Stomach (tissue), 4 donors: ENCODE data around the gene LINC00305.

Source experiments
- POLR2A ChIP-seq, 4 donors: fragments of 450-650 bp; IDR thresholded peaks; one replicate each; pipeline ENCODE4 v1.6.1; 2016; ENCODE audit warnings: antibody characterized with exemption in 4 of 4, control low read depth in 2 of 4, mild to moderate bottlenecking in 1 of 4, moderate library complexity in 1 of 4
- POLR2AphosphoS5 ChIP-seq, 3 donors: sonication (generic); formaldehyde crosslinking; IDR thresholded peaks; one replicate each; pipeline ENCODE4 v1.6.1; 2016; ENCODE audit warnings: antibody characterized with exemption in 3 of 3
- TF ChIP-seq, protein P1 (sequence below), 7 experiments: fragments of 450-650 bp in 4 of 7; fragments of 200-600 bp in 3 of 7; sonication (generic) in 3 of 7; IDR thresholded peaks; one replicate each; pipeline ENCODE4 v1.5.1; 2016 to 2019; ENCODE audit warnings: antibody characterized with exemption in 7 of 7, control low read depth in 2 of 7, mild to moderate bottlenecking in 1 of 7

DNA sequence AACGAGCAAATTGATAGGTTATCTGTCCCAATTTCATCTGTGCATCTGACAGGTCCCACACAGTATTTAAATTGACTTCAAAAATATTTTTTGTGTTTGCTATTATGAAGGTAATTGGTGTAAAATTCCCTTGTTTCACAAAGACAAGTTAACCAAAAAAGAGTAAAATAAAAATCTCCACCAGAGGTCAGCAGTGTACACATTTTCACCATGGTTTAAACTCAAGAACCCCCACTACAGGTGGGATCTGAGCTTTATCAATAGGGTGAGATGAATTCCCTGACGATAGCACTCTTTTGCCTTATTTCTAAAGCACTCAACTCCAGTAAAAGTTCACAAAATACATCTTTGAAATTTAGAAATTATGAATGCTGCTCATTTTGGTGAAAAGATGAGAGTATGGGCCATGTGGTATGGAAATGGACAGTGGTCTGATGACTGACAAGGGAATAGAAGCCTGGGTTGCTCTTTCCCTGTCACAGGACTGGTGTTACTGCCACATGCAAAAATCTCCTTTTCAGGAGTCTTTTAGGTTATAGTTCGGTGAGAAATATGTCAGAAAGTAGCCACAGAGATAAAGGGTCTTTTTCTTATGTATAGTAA, 111.0 kb downstream of the LINC00305 start:
- TF ChIP-seq, protein P1, sequence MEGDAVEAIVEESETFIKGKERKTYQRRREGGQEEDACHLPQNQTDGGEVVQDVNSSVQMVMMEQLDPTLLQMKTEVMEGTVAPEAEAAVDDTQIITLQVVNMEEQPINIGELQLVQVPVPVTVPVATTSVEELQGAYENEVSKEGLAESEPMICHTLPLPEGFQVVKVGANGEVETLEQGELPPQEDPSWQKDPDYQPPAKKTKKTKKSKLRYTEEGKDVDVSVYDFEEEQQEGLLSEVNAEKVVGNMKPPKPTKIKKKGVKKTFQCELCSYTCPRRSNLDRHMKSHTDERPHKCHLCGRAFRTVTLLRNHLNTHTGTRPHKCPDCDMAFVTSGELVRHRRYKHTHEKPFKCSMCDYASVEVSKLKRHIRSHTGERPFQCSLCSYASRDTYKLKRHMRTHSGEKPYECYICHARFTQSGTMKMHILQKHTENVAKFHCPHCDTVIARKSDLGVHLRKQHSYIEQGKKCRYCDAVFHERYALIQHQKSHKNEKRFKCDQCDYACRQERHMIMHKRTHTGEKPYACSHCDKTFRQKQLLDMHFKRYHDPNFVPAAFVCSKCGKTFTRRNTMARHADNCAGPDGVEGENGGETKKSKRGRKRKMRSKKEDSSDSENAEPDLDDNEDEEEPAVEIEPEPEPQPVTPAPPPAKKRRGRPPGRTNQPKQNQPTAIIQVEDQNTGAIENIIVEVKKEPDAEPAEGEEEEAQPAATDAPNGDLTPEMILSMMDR (IDR thresholded peaks at IDR 0.05): peak in 4 of 7 experiments; percentile 9 to 34 (median 21)
- no peak for TF ChIP-seq POLR2A (IDR thresholded peaks at IDR 0.05)
- TF ChIP-seq POLR2AphosphoS5 (IDR thresholded peaks at IDR 0.05): no peak
